ENCODE measurements around the gene OGFR. TPM values are rescaled to one million over a fixed set of nuclear protein-coding genes. Genes with fewer than 3 reads are reported as not detected.
A peak's percentile ranks its signal among the peaks of the same experiment; 100 is the strongest.

The OGFR gene, protein sequence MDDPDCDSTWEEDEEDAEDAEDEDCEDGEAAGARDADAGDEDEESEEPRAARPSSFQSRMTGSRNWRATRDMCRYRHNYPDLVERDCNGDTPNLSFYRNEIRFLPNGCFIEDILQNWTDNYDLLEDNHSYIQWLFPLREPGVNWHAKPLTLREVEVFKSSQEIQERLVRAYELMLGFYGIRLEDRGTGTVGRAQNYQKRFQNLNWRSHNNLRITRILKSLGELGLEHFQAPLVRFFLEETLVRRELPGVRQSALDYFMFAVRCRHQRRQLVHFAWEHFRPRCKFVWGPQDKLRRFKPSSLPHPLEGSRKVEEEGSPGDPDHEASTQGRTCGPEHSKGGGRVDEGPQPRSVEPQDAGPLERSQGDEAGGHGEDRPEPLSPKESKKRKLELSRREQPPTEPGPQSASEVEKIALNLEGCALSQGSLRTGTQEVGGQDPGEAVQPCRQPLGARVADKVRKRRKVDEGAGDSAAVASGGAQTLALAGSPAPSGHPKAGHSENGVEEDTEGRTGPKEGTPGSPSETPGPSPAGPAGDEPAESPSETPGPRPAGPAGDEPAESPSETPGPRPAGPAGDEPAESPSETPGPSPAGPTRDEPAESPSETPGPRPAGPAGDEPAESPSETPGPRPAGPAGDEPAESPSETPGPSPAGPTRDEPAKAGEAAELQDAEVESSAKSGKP
- polyA plus RNA-seq: 29.8 to 39.8 TPM (median 31.5 TPM) in 3 replicates
- polyA plus RNA-seq (2011; ENCODE audit: low read depth): 12.8 TPM
- 17.3 and 32.5 TPM in 2 replicates for polyA plus RNA-seq (2011; cell fraction: cytosol; rRNA removed)
- 43.7 and 47.3 TPM in 2 replicates for polyA plus RNA-seq (2011; cell fraction: nucleus; rRNA removed)
- polyA plus RNA-seq (2012; ENCODE audit: low replicate concordance): 10.9 and 37.3 TPM in 2 replicates
- 17.8 to 29.0 TPM (median 26.5 TPM) in 3 replicates for polyA minus RNA-seq
- polyA minus RNA-seq (2011; cell fraction: cytosol; rRNA and poly(A)+ RNA removed): 44.1 TPM
- 20.3 and 22.1 TPM in 2 replicates for polyA minus RNA-seq (2011; cell fraction: nucleus; rRNA and poly(A)+ RNA removed)

DNA sequence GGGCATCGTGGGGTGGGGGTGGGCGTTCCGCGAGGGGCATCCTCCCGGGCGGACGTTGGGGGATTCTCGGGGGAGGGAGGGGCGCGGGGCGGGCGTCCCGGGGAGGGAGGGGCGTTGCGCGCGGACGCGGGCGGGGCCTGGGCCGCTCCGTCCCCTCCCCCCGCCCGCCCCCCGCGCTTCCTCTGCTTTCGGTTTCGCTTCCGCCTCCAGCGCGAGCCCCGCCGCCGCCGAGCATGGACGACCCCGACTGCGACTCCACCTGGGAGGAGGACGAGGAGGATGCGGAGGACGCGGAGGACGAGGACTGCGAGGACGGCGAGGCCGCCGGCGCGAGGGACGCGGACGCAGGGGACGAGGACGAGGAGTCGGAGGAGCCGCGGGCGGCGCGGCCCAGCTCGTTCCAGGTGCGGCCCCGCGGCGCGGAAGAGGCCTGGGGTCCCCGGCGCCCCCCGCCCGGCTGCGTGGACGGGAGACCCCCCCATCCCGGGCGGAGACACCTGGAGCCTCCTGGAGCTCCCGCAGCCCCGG is at the start of gene OGFR:
TSS of gene OGFR (plus strand) at position 209 of the 528 bp plus-strand sequence. CDS start at position 234, 25 bp downstream.
- H2AFZ ChIP-seq (ENCODE audit: control insufficient read depth, low read length): peak within 1 kb of the TSS; percentile 77
- peak within 1 kb of the TSS; percentile 78 for H3K9ac ChIP-seq (ENCODE audit: control insufficient read depth, extremely low read depth, insufficient read depth, low read length)
- no peaks in the 10 kb centered on the region for H3K27me3 ChIP-seq (ENCODE audit: control insufficient read depth, extremely low read depth, insufficient read depth, low read length)
- peak within 1 kb of the TSS; percentile 47 for H3K27ac ChIP-seq (ENCODE audit: control insufficient read depth, insufficient read depth, low read length)
- H4K20me1 ChIP-seq (ENCODE audit: control insufficient read depth, extremely low read depth, insufficient read depth, low read length): peaks cover 2% of the 10 kb centered on the region
- peaks cover 29% of the 10 kb centered on the region for H3K79me2 ChIP-seq (ENCODE audit: control insufficient read depth, insufficient read depth, low read length)
- FAIRE-seq (no peak), DNase-seq (ENCODE audit: low read depth, low spot score) (no peak)
- H3K9me1 ChIP-seq (ENCODE audit: control insufficient read depth, extremely low read depth, insufficient read depth, low read length): no peaks in the 10 kb centered on the region
- H3K4me1 ChIP-seq (ENCODE audit: control insufficient read depth, extremely low read depth, insufficient read depth, low read length): peaks cover 12% of the 10 kb centered on the region
- TF ChIP-seq, protein P1, sequence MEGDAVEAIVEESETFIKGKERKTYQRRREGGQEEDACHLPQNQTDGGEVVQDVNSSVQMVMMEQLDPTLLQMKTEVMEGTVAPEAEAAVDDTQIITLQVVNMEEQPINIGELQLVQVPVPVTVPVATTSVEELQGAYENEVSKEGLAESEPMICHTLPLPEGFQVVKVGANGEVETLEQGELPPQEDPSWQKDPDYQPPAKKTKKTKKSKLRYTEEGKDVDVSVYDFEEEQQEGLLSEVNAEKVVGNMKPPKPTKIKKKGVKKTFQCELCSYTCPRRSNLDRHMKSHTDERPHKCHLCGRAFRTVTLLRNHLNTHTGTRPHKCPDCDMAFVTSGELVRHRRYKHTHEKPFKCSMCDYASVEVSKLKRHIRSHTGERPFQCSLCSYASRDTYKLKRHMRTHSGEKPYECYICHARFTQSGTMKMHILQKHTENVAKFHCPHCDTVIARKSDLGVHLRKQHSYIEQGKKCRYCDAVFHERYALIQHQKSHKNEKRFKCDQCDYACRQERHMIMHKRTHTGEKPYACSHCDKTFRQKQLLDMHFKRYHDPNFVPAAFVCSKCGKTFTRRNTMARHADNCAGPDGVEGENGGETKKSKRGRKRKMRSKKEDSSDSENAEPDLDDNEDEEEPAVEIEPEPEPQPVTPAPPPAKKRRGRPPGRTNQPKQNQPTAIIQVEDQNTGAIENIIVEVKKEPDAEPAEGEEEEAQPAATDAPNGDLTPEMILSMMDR (optimal IDR thresholded peaks at IDR 0.05 in 1 of 3, IDR thresholded peaks at IDR 0.05 in 1 of 3, conservative IDR thresholded peaks at IDR 0.05 in 1 of 3; ENCODE audit: extremely low read depth in 1 of 3, insufficient read depth in 2 of 3, low read length in 3 of 3): no peak
- H3K9me3 ChIP-seq (ENCODE audit: control insufficient read depth, low read depth, low read length): no peaks in the 10 kb centered on the region
- dilution Hi-C loops (cut with MboI; ENCODE audit: extremely low pct_ligation_motif_present, low sequenced_read_pairs): no loop called here
- peak within 1 kb of the TSS; percentile 69 to 87 (median 73) for H3K4me3 ChIP-seq (ENCODE audit: control insufficient read depth in 2 of 3, extremely low read depth in 1 of 3, insufficient read depth in 2 of 3, low read depth in 1 of 3, low read length in 3 of 3)
- peaks cover 23% of the 10 kb centered on the region in 2 experiments for H3K36me3 ChIP-seq (ENCODE audit: control insufficient read depth in 2 of 2, extremely low read depth in 1 of 2, insufficient read depth in 2 of 2, low read length in 2 of 2)
- peak within 1 kb of the TSS; percentile 86 for H3K4me2 ChIP-seq (ENCODE audit: control insufficient read depth, extremely low read depth, insufficient read depth, low read depth, low read length)

DNA sequence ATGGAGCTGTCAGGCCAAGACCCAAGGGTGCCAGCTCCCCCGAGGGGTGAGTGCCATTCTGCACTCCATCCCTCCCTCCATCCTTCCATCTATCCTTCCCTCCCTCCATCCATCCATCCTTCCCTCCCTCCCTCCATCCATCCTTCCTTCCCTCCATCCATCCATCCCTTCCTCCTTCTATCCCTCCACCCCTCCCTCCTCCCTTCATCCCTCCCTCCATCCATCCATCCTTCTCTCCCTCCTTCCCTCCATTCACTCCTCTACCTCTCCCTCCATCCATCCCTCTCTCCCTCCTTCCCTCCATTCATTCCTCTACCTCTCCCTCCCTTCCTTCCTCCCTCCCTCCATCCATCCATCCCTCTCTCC is 49.7 kb upstream of the OGFR start:
- Histone ChIP-seq H3K36me3 (ENCODE audit: control insufficient read depth in 2 of 2, extremely low read depth in 1 of 2, insufficient read depth in 2 of 2, low read length in 2 of 2) (no peaks in the 10 kb centered on the region), H3K4me1 (ENCODE audit: control insufficient read depth, extremely low read depth, insufficient read depth, low read length) (peaks cover 12% of the 10 kb centered on the region), H3K4me2 (ENCODE audit: control insufficient read depth, extremely low read depth, insufficient read depth, low read depth, low read length) (no peak overlapping the region), H2AFZ (ENCODE audit: control insufficient read depth, low read length) (no peak overlapping the region), H3K79me2 (ENCODE audit: control insufficient read depth, insufficient read depth, low read length) (no peaks in the 10 kb centered on the region), H3K9ac (ENCODE audit: control insufficient read depth, extremely low read depth, insufficient read depth, low read length) (no peak overlapping the region), H3K9me1 (ENCODE audit: control insufficient read depth, extremely low read depth, insufficient read depth, low read length) (peaks cover 2% of the 10 kb centered on the region), H3K9me3 (ENCODE audit: control insufficient read depth, low read depth, low read length) (no peaks in the 10 kb centered on the region), H3K4me3 (ENCODE audit: control insufficient read depth in 2 of 3, extremely low read depth in 1 of 3, insufficient read depth in 2 of 3, low read depth in 1 of 3, low read length in 3 of 3) (no peak overlapping the region), H3K27me3 (ENCODE audit: control insufficient read depth, extremely low read depth, insufficient read depth, low read length) (peaks cover 21% of the 10 kb centered on the region), H3K27ac (ENCODE audit: control insufficient read depth, insufficient read depth, low read length) (no peak overlapping the region), H4K20me1 (ENCODE audit: control insufficient read depth, extremely low read depth, insufficient read depth, low read length) (no peaks in the 10 kb centered on the region)
- TF ChIP-seq, protein P1 (optimal IDR thresholded peaks at IDR 0.05 in 1 of 3, IDR thresholded peaks at IDR 0.05 in 1 of 3, conservative IDR thresholded peaks at IDR 0.05 in 1 of 3; ENCODE audit: extremely low read depth in 1 of 3, insufficient read depth in 2 of 3, low read length in 3 of 3): no peak
- TF ChIP-seq EZH2 (IDR thresholded peaks at IDR 0.05; ENCODE audit: low read length): no peak
- DNase-seq (ENCODE audit: low read depth, low spot score) (no peak), FAIRE-seq (no peak)
- dilution Hi-C loops (cut with MboI; ENCODE audit: extremely low pct_ligation_motif_present, low sequenced_read_pairs): no loop called here

Data from keratinocyte (primary cell).